Stimulated activated CD4-positive, alpha-beta T cell treated with anti-CD3 and anti-CD28 coated beads, Interleukin-12 subunit alpha, Interleukin-12 subunit beta, amount 100 ng/mL, for 4 hours (primary cell): ENCODE data around the gene ID1.
"Not testable (repeated sequence)": the region's sequence is repeated elsewhere in the genome, so short reads cannot be mapped to it uniquely, and the experiment has no call there.

Experiments
- DNase-seq: peaks from one replicate; pipeline ENCODE4 v3.0.0-alpha.2; 2020

ID1 gene

GRCh38 chr20:31602779-31603441 is 2.2 kb upstream of the ID1 start:
- no peak for DNase-seq

- DNase-seq, result peak; percentile 52
Measured at GRCh38 chr20:31603822-31604566, 1.1 kb upstream of the ID1 start.

- DNase-seq, result no peak
Measured at GRCh38 chr20:31604567-31605030, 490 bp upstream of the ID1 start.

- no peak for DNase-seq
Measured at GRCh38 chr20:31605902-31606803, 1.1 kb downstream of the ID1 start.

- DNase-seq, result no peak
Measured at GRCh38 chr20:31606804-31607639, 1.9 kb downstream of the ID1 start.

GRCh38 chr20:31607640-31608250 is 2.7 kb downstream of the ID1 start:
- no peak for DNase-seq

GRCh38 chr20:31608251-31608945 is 3.3 kb downstream of the ID1 start:
- no peak for DNase-seq

- not testable (repeated sequence) for DNase-seq
Measured at GRCh38 chr20:31612271-31612640, 7.2 kb downstream of the ID1 start.

GRCh38 chr20:31615416-31615815 is 10.3 kb downstream of the ID1 start:
- DNase-seq, result no peak

- DNase-seq, result no peak
Measured at GRCh38 chr20:31617432-31618104, 12.5 kb downstream of the ID1 start.

- no peak for DNase-seq
Measured at GRCh38 chr20:31620246-31620645, 15.2 kb downstream of the ID1 start.

GRCh38 chr20:31623123-31623505 is 18.0 kb downstream of the ID1 start:
- not testable (repeated sequence) for DNase-seq

- not testable (repeated sequence) for DNase-seq
Measured at GRCh38 chr20:31626534-31626933, 21.4 kb downstream of the ID1 start.

GRCh38 chr20:31628057-31628456 is 23.0 kb downstream of the ID1 start:
- DNase-seq, result not testable (repeated sequence)

GRCh38 chr20:31630187-31630790 is 25.2 kb downstream of the ID1 start:
- DNase-seq, result no peak

- DNase-seq, result no peak
Measured at GRCh38 chr20:31632548-31633338, 27.7 kb downstream of the ID1 start.

- no peak for DNase-seq
Measured at GRCh38 chr20:31633339-31633914, 28.3 kb downstream of the ID1 start.

GRCh38 chr20:31637660-31638059 is 32.6 kb downstream of the ID1 start, which contains the start of gene COX4I2:
Gene COX4I2, plus strand, starts transcription at chr20:31637912. Its CDS starts 1,106 bp downstream, at chr20:31639018.
- no peak for DNase-seq

GRCh38 chr20:31638317-31638716 is 33.2 kb downstream of the ID1 start:
- DNase-seq, result no peak
